GM19395 (cell line): Measurements from ENCODE around the gene GRIK4.
A peak's percentile ranks its signal among the peaks of the same experiment; 100 is the strongest.

ENCODE experiments used
- ATAC-seq: cut with Tn5 transposase; IDR thresholded peaks from one replicate; pipeline ENCODE4 v1.9.1; 2021; ENCODE audit warnings: mild to moderate bottlenecking, moderate library complexity; ENCODE audit not compliant: unreplicated experiment

Gene GRIK4

GRCh38 chr11:120546312-120547205 lies 35.0 kb downstream of the GRIK4 start:
- no peak for ATAC-seq

DNA sequence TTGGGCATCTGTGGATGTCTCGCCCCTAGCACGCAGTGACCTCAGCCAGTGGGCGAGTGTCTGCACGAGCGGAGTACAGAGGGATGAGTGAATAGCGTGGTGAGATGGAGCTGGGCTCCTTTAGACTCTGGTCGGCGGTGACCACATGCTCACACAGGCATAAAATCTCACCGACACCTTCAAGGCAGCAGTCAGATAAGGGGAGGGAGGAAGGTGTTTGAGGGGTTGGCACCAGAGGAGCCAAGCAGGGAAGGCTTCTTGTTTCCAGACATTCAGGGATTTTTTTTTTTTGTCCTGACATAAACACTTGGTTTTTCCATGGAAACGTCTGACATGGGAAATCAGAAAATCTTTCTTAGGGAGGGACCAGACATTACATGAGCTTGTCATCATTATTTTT lies 35.8 kb downstream of the GRIK4 start:
- no peak for ATAC-seq

DNA sequence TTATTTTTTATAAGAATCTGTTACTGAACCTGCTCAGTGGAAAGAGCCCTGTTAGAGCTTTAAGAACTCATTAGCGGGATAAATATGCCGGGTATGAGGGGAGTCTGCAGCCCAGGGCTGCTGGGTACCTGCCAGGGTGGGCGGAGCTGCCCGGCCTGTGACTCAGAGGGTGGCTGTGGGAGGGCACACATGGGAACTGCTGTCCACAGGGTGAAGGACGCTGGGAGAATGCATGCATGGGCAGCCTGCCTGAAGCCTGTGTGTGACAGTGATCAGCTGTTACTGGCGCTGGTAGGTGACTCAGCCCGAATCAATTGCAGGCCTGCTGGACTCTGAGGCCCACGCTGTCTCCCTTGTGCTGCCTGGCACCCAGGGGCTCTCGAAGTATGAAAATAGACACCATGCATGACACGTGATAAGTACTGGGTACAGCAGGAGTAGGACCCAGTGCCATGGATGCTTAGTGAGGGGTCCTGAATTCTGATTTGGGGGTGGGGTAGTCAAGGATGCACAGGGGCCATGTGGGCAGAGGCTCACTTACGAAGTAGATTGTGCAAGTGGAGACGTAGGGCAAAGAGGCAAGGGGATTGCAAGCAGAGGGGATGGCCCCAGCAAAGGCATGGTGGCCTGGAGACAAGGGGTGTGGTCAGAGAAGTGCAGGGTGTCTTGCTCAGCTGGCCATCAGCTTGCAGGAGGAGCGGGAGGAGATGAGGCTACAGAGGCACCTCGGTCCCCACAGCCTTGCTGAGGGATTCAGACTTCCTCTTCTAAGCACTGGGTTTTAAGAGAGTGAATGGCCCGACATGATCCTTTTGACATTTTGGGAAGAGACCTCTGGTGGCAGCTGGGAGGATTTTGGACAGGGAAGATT lies 36.5 kb downstream of the GRIK4 start:
- no peak for ATAC-seq

DNA sequence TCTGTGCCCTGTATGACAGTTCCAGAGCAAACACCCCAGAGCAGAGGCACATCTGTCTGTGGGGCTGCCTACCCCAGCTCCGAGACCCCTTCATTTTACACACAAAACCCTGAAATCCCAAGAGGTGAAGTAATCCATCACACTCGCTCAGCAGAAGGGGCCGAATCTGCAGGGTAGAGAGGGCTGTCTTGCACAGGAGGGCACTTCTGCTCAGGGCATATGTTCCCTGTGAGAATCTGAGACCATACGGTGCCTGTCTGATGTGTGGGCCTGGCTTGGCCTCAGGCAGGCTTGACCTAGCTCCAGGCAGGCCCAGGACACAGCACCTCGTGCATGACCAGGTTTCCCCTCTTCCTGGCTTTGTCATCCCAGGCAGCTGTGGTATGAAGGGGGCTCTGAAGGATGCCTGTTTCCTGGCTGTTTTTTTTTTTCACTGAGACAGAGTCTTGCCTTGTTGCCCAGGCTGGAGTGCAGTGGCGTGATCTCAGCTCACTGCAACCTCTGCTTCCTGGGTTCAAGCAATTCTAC lies 37.2 kb downstream of the GRIK4 start:
- ATAC-seq, result no peak

DNA sequence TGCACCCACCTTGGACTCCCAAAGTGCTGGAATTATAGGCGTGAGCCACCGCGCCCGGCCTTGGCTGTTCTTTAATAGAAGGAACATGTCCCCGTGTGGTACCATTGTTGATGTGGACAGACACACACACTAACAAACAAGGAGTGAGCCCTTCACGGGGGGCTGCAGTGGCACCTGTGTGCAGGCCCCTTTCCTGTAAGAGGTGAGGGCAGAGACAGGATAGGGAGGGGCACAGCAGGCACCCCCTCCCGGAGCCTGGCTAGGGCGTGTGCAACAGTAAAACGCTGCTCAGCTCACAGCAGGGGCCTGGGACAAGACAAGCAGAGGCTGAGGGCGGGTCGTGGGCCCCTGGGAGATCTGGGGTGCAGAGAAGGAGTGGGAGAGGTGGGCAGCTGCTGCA lies 37.8 kb downstream of the GRIK4 start:
- no peak for ATAC-seq

DNA sequence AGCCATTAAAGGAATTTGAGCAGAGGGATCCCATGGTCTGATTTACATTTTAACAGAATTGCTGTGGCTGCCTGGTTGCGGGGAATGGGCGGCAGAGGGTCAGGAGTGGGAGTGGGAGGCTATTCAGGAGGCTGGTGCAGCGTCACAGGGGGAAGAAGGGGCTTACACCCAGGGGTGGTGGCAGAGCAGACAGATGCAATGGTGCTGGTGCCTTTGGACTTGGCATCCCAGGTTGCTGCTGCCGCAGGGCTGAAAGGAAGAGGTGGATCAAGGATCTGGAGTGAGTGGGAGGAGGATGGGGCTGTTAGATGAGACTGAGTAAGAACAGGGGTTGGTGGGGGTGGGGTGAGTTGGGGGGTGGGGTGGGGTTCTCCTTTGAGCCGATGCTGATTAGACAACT lies 38.5 kb downstream of the GRIK4 start:
- no peak for ATAC-seq

- no peak for ATAC-seq
These were observed 39.6 kb downstream of the GRIK4 start for GRCh38 chr11:120551191-120551590.

- ATAC-seq, result no peak
These were observed 43.4 kb downstream of the GRIK4 start for GRCh38 chr11:120554766-120555432.

GRCh38 chr11:120555433-120555773 lies 43.9 kb downstream of the GRIK4 start:
- ATAC-seq, result no peak

- no peak for ATAC-seq
These were observed 45.2 kb downstream of the GRIK4 start for GRCh38 chr11:120556797-120557196.

DNA sequence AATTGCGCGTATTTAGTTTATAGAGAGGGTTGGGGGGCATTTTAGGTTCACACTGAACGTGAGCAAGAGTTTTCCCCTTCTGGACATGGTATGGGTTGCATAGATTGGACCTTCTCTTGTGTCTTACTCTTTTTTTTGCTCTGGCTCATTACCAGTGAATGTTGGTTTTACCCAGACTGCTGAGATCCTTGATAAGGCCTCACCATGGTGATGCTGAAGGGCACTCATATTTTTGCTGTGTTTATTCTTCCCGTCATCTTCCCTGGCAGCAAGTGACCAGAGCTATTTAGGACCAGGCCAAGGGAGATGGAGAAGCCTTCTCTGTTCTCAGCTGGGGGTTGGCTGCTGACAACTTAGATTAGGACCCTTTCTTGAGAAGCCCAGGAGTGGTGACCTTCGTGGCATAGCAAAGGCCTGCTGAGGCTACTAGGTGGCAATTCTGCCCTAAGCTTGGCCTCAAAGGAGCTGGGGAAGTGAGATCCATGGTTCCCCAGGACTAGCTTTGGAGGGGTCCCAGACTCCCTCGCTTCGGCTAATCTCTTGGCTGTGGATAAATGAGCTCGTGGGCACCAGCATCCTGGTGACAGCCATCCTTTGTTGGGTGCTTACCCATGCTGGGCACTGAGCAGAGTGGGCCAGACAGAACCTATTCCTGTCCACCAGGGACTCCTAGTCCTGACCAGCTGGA lies 47.3 kb downstream of the GRIK4 start:
- no peak for ATAC-seq

DNA sequence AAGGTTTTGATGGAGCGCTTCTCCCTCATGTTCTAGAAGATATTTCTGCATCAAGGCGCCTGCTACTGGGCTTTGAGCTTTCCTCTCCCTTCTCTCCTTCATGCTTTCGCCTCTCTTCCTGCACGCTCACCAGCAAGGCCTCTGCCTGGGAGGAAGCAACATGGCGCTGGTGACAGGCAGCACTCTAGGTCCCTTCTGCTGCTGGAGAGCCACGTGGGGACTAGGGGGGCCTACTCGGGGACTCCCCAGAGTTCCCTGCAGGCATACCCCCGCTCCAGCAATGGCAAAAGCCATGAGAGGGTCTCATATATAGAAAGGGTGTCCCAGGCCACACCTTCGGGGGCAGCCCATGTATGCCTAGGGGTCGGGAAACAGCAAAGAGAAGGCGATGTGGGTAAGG lies 49.7 kb downstream of the GRIK4 start:
- no peak for ATAC-seq

GRCh38 chr11:120562806-120563425 lies 51.4 kb downstream of the GRIK4 start:
- no peak for ATAC-seq

- no peak for ATAC-seq
These were observed 52.4 kb downstream of the GRIK4 start for GRCh38 chr11:120563703-120564572.

DNA sequence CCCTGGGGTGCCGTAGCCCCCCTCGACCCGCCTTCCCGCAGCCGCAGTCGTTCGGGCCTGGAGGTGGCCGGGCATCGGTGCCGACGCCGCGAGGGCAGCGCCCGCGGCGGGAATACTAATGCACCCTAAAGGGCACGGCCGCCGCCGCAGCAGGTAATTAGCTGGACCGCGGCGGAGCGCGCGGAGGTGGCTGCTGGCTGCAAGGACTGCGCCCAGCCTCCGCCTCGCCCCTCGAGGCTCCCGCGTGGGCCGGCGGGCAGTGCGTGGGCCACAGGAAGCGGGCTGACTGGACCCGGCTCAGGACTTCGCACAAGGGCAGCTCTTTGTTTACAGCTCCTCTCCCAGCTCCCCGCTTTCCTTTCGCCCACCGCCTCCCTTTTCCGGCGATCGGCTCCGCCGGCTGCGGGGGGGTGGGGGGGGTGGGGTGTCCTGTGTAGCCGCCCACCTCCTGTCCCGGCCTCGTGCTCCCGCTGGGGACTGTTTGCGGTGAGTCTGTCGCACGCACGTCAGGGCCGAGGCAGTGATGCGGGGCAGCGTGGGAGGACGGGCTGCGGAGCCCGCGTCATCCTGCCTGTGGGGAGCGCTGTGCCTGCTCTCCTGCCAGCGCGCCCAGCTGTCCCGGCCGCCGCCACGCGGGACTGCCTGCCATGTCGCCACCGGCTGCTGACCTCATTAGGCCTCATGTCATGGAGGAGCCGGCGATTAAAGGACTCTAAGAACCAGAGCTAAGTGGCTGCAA lies 53.2 kb downstream of the GRIK4 start:
- peak; percentile 73 for ATAC-seq

GRCh38 chr11:120565466-120566155 lies 54.1 kb downstream of the GRIK4 start:
- no peak for ATAC-seq

GRCh38 chr11:120566176-120566575 lies 54.6 kb downstream of the GRIK4 start:
- ATAC-seq, result no peak
